Fibroblast of mammary gland (primary cell): ENCODE data around the gene PRR7.

Experiments used
- DNase-seq: peaks from one replicate; pipeline ENCODE4 v3.0.0-alpha.2; 2010; ENCODE audit warnings: low read depth
- H3K4me3 ChIP-seq: 2 replicates; pipeline ENCODE4 v1.5.1; 2011; ENCODE audit warnings: low read depth, mild to moderate bottlenecking, low read length, moderate library complexity; ENCODE audit not compliant: control insufficient read depth
- TF ChIP-seq, protein P1 (sequence below): conservative IDR thresholded peaks from 2 replicates; pipeline ENCODE4 v1.5.1; 2011; ENCODE audit warnings: low read depth, low read length, inconsistent platforms; ENCODE audit not compliant: control insufficient read depth, insufficient read depth

Gene PRR7

DNA sequence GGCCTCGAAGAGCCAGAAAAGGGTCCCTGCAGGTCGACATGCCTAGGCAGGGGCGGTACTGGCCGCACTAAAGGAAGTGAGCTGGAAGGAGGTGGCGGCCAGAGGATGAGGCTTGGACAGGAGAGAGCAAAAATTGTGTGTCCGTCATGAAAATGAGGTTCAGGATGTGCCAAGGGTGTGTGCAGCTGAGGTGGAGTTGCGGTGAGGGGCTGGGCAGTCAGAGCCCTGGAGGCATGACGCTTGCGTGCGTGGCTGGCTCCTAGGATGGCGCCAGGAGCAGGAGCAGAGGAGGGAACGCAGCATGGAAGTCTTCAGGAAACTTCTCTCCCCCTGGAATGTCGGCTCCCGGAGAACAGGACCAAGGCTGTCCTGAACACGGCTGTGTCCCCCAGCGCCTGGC is 56.3 kb downstream of the PRR7 start:
- H3K4me3 ChIP-seq, result no peak overlapping the region
- TF ChIP-seq, protein P1, sequence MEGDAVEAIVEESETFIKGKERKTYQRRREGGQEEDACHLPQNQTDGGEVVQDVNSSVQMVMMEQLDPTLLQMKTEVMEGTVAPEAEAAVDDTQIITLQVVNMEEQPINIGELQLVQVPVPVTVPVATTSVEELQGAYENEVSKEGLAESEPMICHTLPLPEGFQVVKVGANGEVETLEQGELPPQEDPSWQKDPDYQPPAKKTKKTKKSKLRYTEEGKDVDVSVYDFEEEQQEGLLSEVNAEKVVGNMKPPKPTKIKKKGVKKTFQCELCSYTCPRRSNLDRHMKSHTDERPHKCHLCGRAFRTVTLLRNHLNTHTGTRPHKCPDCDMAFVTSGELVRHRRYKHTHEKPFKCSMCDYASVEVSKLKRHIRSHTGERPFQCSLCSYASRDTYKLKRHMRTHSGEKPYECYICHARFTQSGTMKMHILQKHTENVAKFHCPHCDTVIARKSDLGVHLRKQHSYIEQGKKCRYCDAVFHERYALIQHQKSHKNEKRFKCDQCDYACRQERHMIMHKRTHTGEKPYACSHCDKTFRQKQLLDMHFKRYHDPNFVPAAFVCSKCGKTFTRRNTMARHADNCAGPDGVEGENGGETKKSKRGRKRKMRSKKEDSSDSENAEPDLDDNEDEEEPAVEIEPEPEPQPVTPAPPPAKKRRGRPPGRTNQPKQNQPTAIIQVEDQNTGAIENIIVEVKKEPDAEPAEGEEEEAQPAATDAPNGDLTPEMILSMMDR, result no peak
- DNase-seq, result no peak

GRCh38 chr5:177503351-177504085 is 56.9 kb downstream of the PRR7 start:
- TF ChIP-seq, protein P1, result no peak
- no peak overlapping the region for H3K4me3 ChIP-seq
- no peak for DNase-seq

DNA sequence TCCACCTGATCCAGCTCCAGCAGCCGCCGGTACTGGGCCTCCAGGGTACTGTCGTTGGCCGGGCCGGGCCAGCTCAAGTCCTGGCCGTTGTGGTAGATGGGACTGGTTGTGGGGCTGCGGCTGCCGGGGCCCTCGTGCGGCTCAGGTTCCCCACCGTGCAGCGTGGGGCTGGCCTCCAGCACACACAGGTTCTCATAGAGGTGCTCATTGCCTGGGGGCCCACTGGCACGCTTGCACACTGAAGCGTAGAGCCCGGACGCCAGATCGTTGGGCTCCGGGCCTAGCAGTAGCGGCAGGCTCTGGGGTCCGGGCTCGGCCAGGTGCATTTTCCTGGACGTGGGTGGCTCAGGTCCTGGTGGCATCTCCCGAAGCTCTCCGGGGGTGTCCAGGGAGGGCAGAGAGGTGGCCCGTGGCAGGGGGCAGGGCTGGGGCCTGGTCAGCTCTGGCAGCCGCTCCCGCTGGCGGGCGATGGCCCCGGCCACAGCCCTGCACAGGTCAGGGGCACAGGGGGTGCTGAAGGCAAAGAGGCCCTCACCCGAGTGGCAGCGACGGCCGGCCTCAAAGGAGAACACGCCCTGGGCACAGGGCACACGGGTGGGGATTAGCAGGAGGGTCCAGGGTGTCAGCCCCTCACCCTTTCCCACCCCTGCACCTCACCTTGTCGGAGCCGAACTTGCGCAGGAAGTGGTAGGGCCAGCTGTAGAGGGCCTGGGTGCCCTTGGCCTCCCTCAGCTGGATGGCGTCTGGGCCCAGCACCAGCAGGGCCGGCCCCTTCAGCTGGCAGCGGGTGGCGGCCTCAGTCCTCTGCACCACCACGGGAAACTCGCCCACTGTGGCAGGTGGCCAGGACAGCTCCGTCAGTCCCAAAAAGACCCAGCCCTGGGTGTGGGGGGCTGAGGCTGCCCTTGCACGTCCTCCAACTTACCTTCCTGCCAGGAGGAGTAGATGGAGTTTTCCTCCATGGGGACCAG is 57.8 kb downstream of the PRR7 start:
- H3K4me3 ChIP-seq, result no peak overlapping the region
- TF ChIP-seq, protein P1, result no peak
- no peak for DNase-seq

DNA sequence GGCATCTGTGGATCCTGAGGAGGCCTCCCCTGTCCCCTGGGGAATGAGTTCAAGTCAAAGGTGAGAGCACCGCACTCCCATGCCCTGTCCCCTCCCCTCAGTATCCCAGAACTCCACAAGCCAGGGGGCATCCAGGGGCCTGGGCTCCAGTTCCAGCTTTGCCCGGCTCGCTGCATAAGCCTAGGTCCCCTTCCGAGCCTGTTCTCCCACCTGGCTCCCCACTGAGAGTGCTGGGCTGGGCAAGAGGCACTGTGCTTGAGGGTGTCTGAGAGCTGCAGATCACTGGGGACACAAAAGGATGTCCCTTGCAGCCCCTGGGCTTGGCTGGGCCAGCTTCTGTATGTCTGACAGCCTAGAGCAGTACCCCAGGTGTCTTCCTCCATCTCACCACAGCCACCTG is 58.5 kb downstream of the PRR7 start:
- no peak overlapping the region for H3K4me3 ChIP-seq
- TF ChIP-seq, protein P1, result no peak
- no peak for DNase-seq
